Activated CD8-positive, alpha-beta memory T cell treated with anti-CD3 and anti-CD28 coated beads, Interleukin-2, amount 50 U/mL, for 1 hour (primary cell): ENCODE results near the gene ACOD1.
"Not testable (repeated sequence)": the region's sequence is repeated elsewhere in the genome, so short reads cannot be mapped to it uniquely, and the experiment has no call there.

Source experiments
- DNase-seq: peaks from one replicate; pipeline ENCODE4 v3.0.0-alpha.2; 2020; ENCODE audit errors: extremely low read depth

Gene ACOD1

DNA sequence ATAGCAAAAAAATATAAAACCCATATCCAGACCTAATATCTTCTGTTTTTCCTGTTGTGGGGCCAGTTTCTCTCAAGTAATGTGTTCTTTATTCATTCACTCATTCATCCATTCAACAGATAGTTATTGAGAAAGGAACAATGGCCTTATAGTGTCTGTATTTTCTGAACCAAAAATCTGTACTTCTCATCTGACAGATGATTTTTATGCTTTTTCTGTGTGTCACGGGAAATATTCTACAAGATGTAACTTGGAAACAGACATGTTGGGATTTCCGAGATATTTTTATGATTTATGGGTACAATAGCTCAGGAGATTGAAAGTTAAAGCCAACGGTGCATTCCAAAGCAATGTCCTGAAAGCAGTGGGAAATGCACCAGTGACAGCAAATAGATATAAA is 5.7 kb downstream of the ACOD1 start:
- DNase-seq, result no peak

DNA sequence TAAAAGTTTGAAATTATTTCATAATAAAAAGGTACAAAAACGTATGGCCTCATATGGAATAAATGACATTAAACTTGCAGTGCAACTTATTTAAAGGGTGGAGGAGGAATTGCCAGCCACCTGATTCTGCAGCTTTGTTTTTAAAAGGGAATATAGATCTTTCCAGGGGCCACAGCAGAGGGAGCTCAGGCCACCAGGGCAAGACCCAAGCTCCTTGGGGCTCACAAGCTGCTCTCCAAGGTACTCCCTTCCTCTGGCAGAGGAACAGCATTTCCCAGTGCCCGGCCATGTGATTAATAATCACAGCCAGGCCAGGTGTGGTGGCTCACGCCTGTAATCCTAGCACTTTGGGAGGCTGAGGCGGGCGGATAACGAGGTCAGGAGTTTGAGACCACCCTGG is 6.2 kb downstream of the ACOD1 start:
- no peak for DNase-seq

DNA sequence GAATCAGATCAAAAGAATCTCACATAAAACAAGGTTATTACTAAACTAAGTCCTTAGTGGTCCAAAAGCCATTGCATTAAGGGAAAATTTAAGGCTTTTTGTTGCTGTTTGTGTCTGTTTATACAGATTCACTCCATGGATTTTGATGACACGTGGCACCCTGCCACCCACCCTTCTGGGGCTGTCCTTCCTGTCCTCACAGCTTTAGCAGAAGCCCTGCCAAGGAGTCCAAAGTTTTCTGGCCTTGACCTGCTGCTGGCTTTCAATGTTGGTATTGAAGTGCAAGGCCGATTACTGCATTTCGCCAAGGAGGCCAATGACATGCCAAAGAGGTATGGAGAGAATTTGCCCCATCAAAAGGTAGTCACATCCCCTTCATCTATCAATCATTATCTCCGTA is 6.9 kb downstream of the ACOD1 start:
- DNase-seq, result no peak

DNA sequence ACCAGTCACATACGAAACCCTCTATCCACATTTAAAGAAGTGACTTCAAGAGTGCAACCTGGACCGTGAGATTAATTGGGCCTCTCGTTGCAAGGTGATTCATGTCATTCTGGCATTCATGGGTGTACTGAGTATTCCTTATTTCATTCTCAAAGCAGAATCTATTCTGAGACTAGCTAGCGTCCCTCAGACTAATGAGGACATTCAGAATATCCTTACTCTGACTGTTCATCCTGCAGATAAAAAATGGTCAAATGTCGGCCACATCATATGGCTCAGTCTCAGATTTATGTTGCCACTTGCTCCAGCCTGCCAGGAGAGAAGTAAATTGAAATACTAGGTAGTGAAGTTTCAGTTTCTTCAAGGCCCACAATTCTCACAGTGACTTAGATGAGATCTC is 7.3 kb downstream of the ACOD1 start:
- DNase-seq, result no peak

GRCh38 chr13:76958841-76959432 is 10.6 kb downstream of the ACOD1 start:
- DNase-seq, result no peak

- DNase-seq, result not testable (repeated sequence)
These were observed 11.4 kb downstream of the ACOD1 start for GRCh38 chr13:76959734-76960133.

DNA sequence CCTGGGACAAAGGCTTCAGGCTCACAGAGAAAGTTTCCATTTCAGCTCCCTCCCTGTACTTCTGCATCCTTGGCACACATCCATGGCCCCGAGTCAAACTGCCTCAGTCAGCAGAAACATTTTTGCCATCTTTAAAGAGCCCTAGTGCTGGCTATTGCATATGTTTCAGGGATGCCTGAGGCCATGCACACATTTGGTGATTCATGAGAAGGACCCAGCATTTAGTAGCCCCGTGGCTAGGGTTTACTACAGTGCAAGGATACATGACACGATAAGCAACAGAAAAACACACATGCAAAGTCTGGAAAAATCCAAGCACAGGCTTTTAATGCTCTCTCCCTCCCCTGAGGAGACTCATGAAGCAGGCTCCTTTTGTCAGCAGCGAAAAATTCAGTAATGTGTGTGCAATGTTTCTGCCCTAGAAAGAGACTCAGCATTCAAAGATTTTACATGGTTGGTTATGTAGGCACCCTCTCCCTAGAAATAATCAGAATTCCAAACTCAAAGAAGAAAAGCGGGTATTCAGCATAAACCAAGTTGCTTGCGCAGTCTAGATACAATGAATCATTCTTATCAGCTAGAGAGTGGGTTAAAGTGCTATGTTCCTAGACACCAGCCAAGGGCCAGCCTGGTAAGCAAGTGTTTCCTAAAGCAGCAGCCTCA is 17.6 kb downstream of the ACOD1 start:
- no peak for DNase-seq

DNA sequence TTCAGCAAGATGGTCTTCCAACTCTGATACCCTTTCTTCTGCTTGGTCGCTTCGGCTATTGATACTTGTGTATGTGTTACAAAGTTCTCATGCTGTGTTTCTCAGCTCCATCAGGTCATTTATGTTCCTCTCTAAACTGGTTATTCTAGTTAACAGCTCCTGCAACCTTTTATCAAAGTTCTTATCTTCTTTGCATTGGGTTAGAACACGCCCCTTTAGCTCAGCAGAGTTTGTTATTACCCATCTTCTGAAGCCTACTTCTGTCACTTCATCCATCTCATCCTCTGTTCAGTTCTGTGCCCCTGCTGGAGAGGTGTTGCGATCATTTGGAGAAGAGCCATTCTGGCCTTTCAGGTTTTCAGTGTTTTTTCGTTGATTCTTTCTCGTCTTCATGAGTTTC is 18.7 kb downstream of the ACOD1 start:
- DNase-seq, result no peak

- DNase-seq, result no peak
These were observed 19.7 kb downstream of the ACOD1 start for GRCh38 chr13:76968041-76968440.

GRCh38 chr13:76969488-76970365 is 21.4 kb downstream of the ACOD1 start:
- no peak for DNase-seq

- DNase-seq, result no peak
These were observed 22.9 kb downstream of the ACOD1 start for GRCh38 chr13:76971215-76971614.

DNA sequence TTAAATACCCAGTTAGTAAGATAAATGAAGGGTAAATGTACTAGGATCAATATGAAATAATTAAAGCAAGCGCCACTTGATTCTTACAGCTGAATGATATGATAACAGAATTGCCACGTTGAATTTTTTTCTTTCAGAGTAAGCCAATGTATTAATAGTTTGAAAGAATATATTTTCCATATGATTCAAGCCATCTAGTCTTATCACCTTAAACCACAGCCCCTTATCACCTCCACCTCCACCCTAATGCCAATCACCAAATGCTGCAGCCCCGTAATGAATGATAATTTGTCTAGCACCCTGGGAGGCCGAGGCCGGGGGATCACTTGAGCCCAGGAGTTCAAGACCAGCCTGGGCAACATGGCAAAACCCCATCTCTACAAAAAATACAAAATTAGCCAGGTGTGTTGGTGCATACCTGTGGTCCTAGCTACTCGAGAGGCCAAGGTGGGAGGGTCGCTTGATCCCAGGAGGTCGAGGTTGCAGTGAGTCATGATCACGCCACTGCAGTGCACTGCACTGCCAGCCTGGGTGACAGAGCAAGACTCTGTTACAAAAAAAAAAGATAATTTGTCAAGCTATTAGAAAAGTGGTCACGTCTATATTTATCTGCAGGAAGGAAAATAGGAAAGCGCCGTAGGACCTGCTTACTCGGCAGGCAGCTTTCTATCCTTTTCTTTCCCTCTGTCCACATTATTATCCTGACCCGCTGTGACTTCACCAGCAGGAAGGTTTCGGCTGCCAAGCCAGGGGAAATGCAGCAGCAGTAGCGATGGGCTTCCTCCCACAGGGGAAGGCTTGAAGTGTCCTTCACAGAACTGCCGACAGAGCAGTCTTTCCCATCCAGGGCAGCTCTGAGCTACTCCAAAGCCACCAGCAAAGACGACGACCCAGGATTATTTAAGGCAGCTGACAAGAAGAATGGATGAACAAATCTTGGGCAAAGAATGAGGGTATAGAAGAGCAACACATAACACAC is 23.8 kb downstream of the ACOD1 start:
- DNase-seq, result no peak

- DNase-seq, result no peak
These were observed 25.8 kb downstream of the ACOD1 start for GRCh38 chr13:76973920-76974617.

GRCh38 chr13:76974618-76974975 is 26.3 kb downstream of the ACOD1 start:
- DNase-seq, result no peak

DNA sequence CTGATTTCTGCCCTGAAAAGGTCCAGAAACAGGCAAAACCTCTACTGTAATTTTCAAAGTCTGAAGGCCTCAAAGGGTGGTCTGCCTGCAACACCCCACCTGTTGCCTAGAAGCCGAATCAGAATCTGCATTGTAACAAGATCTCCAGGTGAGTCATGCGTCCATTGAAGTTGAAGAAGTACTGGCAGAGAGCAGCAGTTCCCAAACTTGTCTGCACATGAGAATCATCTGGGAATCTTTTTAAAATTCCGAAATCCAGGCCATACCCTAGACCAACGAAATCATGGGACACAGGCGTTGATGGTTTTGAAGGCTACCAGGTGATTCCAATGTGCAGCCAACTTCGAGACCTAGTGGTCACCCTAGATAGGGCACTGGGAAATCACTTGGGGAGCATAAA is 27.6 kb downstream of the ACOD1 start:
- no peak for DNase-seq

DNA sequence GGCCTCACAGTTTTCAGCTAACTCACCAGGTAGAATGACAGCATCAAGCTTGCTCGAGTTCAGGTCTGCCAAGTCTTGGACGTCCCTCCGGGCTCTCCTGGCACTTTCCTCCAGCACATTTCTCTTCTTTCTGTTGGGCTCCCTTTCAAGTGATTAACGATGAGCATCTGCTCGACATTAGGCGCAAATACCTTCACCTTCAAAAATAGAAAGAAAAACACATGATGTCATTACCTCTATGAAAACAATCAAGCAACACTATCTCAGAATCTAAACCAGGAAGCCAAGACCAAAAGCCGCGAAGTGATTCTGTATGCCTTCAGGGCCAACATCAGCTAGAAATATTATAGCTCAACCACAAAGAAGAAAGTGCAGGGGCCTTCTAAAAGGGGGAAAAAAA is 28.2 kb downstream of the ACOD1 start:
- no peak for DNase-seq

DNA sequence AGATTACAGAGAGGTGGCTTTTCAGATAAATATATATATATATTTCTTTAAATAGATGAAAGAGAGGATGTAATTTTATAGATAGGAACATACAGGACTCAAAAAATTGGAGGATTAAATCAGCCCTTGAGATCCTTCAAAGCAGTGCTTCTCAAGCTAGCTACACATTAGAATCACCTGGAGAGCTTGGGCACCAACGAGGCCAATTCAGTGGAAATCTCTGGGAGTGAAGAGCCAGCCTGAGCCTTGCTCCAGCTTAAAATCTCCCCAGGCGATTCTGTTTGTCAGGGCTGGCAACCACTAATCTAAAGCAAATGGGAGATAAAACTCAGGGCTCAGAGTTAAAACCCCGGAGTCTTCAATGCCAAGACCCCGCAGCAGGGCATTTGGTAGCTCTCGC is 28.6 kb downstream of the ACOD1 start:
- no peak for DNase-seq

- peak; percentile 46 for DNase-seq
These were observed 31.9 kb downstream of the ACOD1 start for GRCh38 chr13:76980075-76980718.

GRCh38 chr13:76982061-76982460 is 33.8 kb downstream of the ACOD1 start:
- no peak for DNase-seq

- no peak for DNase-seq
These were observed 35.4 kb downstream of the ACOD1 start for GRCh38 chr13:76983676-76984075.

DNA sequence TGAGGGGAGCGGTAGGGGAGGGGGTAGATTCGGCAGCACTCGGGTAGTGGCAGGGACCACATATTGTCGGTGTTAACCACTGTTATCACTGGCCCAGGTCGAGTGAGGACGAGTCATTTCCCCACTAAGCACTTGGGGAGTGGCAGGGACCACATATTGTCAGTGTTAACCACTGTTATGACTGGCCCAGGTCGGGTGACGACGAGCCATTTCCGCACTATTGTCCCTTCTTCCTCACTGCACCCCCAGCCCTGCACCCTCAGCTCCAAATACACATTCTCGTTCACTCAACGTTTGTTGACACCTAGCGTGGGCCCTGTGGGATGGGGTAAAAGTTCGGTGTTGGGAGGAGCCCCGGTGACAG is 43.1 kb downstream of the ACOD1 start:
- peak; percentile 71 for DNase-seq
